Gastrocnemius medialis (tissue), 4 donors: ENCODE measurements around the gene CXCR5. TPM values are rescaled to one million over a fixed set of nuclear protein-coding genes. Genes with fewer than 3 reads are reported as not detected.

Experiments used
- ATAC-seq, 2 donors: fragments of 150-250 bp; one replicate each; pipeline ENCODE4 v1.9.1; 2016
- DNase-seq, 2 donors: peaks; one replicate each; pipeline ENCODE4 v3.0.0-alpha.2; 2019
- H3K27ac ChIP-seq, 4 donors: fragments of 200-600 bp; sonication (generic); 1 replicate in 1 of 4; 2 replicates in 3 of 4; pipeline ENCODE4 v1.5.1; 2016 to 2018; ENCODE audit warnings: mild to moderate bottlenecking in 2 of 4, moderate library complexity in 1 of 4
- H3K27me3 ChIP-seq, 3 donors: fragments of 200-600 bp; sonication (generic) in 2 of 3; 1 replicate in 1 of 3; 2 replicates in 2 of 3; pipeline versions ENCODE4 v1.5.1 to v1.6.0; 2016 to 2019; ENCODE audit warnings: mild to moderate bottlenecking in 1 of 3, moderate library complexity in 1 of 3
- H3K36me3 ChIP-seq, 2 donors: fragments of 200-600 bp; sonication (generic) in 1 of 2; one replicate each; pipeline ENCODE4 v1.5.1; 2017 to 2018
- H3K4me1 ChIP-seq, 2 donors: fragments of 200-600 bp; sonication (generic) in 1 of 2; one replicate each; pipeline ENCODE4 v1.5.1; 2016 to 2017; ENCODE audit warnings: mild to moderate bottlenecking in 2 of 2
- H3K4me3 ChIP-seq, 4 donors: fragments of 200-600 bp; sonication (generic) in 3 of 4; 1 replicate in 1 of 4; 2 replicates in 3 of 4; pipeline ENCODE4 v1.5.1; 2016 to 2019; ENCODE audit warnings: mild to moderate bottlenecking in 2 of 4
- H3K9me3 ChIP-seq, 3 donors: fragments of 200-600 bp; sonication (generic) in 2 of 3; 1 replicate in 1 of 3; 2 replicates in 2 of 3; pipeline ENCODE4 v1.5.1; 2016 to 2019
- CTCF ChIP-seq, 5 experiments: fragments of 450-650 bp in 3 of 5; fragments of 200-600 bp in 2 of 5; sonication (generic) in 2 of 5; IDR thresholded peaks in 4 of 5; conservative IDR thresholded peaks in 1 of 5; 1 replicate in 4 of 5; 2 replicates in 1 of 5; pipeline ENCODE4 v1.5.1; 2016 to 2019; ENCODE audit warnings: antibody characterized with exemption in 5 of 5, mild to moderate bottlenecking in 3 of 5, moderate library complexity in 3 of 5
- POLR2A ChIP-seq, 2 donors: fragments of 450-650 bp; IDR thresholded peaks; one replicate each; pipeline ENCODE4 v1.6.1; 2017; ENCODE audit warnings: antibody characterized with exemption in 2 of 2, mild to moderate bottlenecking in 2 of 2, moderate library complexity in 2 of 2
- in situ Hi-C, 4 donors: fragments of 200-750 bp; cut with MboI; loops; one replicate each; pipeline versions ENCODE4 v1.15.0 to v1.8.0; 2017; ENCODE audit warnings: low sequenced_read_pairs in 4 of 4
- intact Hi-C: fragments of 100-400 bp; cut with DNase I; formaldehyde crosslinking; loops from one replicate; pipeline ENCODE4 v1.15.1; 2023; ENCODE audit warnings: low total_unique reads
- total RNA-seq, 4 donors: library from RNA; depleted of rRNA; stranded (reverse); fragments of >200 nt; gene quantifications; one replicate each; pipeline versions ENCODE4 v1.1.0 to v1.2.3, GENCODE V29; 2016

CXCR5 gene
- total RNA-seq, 4 donors from 2014 or later, result not detected

- peaks cover 16 to 25% of the 10 kb centered on the region in 2 donors for H3K4me1 ChIP-seq
- intact Hi-C loops (no loop called here), in situ Hi-C loops (no loop called here)
- ATAC-seq (no peak), DNase-seq (no peak)
- no peaks in the 10 kb centered on the region for H3K27me3 ChIP-seq
- no peak overlapping the region for H3K27ac ChIP-seq
- no peak for TF ChIP-seq CTCF (IDR thresholded peaks at IDR 0.05 in 4 of 5, conservative IDR thresholded peaks at IDR 0.05 in 1 of 5)
- no peak for TF ChIP-seq POLR2A (IDR thresholded peaks at IDR 0.05)
- H3K9me3 ChIP-seq, result no peaks in the 10 kb centered on the region
- no peak overlapping the region for H3K4me3 ChIP-seq
- no peaks in the 10 kb centered on the region for H3K36me3 ChIP-seq
Measured at GRCh38 chr11:118872403-118872821, 11.3 kb upstream of the CXCR5 start.

GRCh38 chr11:118873804-118874203, 9.9 kb upstream of the CXCR5 start:
- Histone ChIP-seq H3K27me3 (no peaks in the 10 kb centered on the region), H3K4me1 (peaks cover 16 to 25% of the 10 kb centered on the region in 2 donors), H3K4me3 (no peak overlapping the region), H3K27ac (no peak overlapping the region), H3K9me3 (no peaks in the 10 kb centered on the region), H3K36me3 (no peaks in the 10 kb centered on the region)
- in situ Hi-C loops (no loop called here), intact Hi-C loops (no loop called here)
- ATAC-seq, result no peak
- TF ChIP-seq POLR2A (IDR thresholded peaks at IDR 0.05), result no peak
- no peak for TF ChIP-seq CTCF (IDR thresholded peaks at IDR 0.05 in 4 of 5, conservative IDR thresholded peaks at IDR 0.05 in 1 of 5)
- no peak for DNase-seq

- Histone ChIP-seq H3K27ac (no peak overlapping the region), H3K4me1 (no peaks in the 10 kb centered on the region), H3K4me3 (no peak overlapping the region), H3K27me3 (no peaks in the 10 kb centered on the region), H3K36me3 (no peaks in the 10 kb centered on the region), H3K9me3 (no peaks in the 10 kb centered on the region)
- ATAC-seq, result peak in 1 of 2 donors; percentile 12
- no peak for TF ChIP-seq CTCF (IDR thresholded peaks at IDR 0.05 in 4 of 5, conservative IDR thresholded peaks at IDR 0.05 in 1 of 5)
- TF ChIP-seq POLR2A (IDR thresholded peaks at IDR 0.05), result no peak
- intact Hi-C loops (no loop called here), in situ Hi-C loops (no loop called here)
- no peak for DNase-seq
Measured at GRCh38 chr11:118876286-118876685, 7.4 kb upstream of the CXCR5 start.

- Histone ChIP-seq H3K9me3 (no peaks in the 10 kb centered on the region), H3K4me3 (no peak overlapping the region), H3K36me3 (no peaks in the 10 kb centered on the region), H3K27me3 (no peaks in the 10 kb centered on the region), H3K4me1 (no peaks in the 10 kb centered on the region), H3K27ac (no peak overlapping the region)
- in situ Hi-C loops, result no loop called here
- intact Hi-C loops, result no loop called here
- DNase-seq, result no peak
- TF ChIP-seq POLR2A (IDR thresholded peaks at IDR 0.05), result no peak
- no peak for TF ChIP-seq CTCF (IDR thresholded peaks at IDR 0.05 in 4 of 5, conservative IDR thresholded peaks at IDR 0.05 in 1 of 5)
- no peak for ATAC-seq
Measured at GRCh38 chr11:118877487-118878162, 6.1 kb upstream of the CXCR5 start.

GRCh38 chr11:118878163-118878563, 5.5 kb upstream of the CXCR5 start:
- Histone ChIP-seq H3K36me3 (no peaks in the 10 kb centered on the region), H3K27ac (no peak overlapping the region), H3K4me1 (no peaks in the 10 kb centered on the region), H3K27me3 (no peaks in the 10 kb centered on the region), H3K9me3 (no peaks in the 10 kb centered on the region), H3K4me3 (no peak overlapping the region)
- ATAC-seq (no peak), DNase-seq (no peak)
- in situ Hi-C loops, result no loop called here
- TF ChIP-seq CTCF (IDR thresholded peaks at IDR 0.05 in 4 of 5, conservative IDR thresholded peaks at IDR 0.05 in 1 of 5) (no peak), POLR2A (IDR thresholded peaks at IDR 0.05) (no peak)
- intact Hi-C loops, result no loop called here
